HG03103 (cell line): ENCODE data around the gene SCAMP2.

Source experiments
- ATAC-seq: cut with Tn5 transposase; IDR thresholded peaks from one replicate; pipeline ENCODE4 v1.9.1; 2021; ENCODE audit warnings: low read depth; ENCODE audit not compliant: unreplicated experiment

SCAMP2 gene

DNA sequence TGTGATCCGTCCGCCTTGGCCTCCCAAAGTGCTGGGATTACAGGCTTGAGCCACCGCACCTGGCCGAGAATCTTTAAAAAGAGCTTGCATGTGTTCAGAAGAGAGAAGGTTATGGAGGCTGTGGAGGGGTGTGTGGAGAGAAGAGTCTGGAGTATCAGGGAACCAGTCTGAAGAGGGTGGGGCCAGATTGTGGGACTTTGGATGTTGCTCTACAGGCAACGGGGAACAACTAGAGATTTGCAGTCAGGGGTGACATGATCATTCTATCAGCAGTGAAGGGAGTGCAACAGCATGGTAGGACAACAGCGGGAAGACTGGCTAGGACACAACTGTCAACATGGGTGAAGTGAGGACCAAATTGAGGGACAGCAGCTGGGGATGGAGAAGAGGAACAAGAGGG lies 8.9 kb downstream of the SCAMP2 start:
- ATAC-seq: no peak

DNA sequence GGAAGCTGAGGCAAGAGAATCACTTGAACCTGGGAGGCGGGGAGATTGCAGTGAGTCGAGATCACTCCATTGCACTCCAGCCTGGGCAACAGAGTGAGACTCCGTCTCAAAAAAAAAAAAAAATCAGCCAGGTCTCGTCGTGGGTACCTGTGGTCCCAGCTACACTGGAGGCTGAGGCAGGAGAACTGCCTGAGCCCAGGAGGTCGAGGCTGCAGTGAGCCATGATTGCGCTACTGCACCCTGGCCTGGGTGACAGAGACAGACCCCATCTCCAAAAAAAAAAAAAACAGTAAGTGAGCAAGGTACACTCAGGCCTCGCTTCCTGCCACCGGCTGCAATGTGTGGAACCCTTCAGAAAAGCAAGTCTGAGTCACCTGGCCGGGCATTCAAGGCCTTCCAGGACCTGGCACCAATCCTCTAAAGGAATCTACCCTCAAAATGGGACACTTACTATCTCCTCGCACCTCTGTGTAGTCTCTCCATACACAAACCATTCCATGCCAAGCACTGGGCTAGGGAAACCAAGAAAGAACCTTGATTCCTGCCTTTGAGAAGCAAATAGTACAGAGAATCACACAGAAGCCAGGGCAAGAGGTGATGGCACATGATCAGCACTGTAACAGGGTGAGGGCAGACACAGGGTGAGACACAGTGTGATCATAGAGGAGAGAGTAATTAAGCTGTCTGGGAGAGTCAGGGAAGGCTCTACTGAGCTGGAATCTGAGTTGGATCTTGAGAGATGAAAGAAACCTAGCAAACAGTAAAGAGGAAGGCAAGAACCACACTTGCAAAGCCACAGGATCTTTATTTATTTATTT lies 9.7 kb downstream of the SCAMP2 start:
- ATAC-seq: no peak

DNA sequence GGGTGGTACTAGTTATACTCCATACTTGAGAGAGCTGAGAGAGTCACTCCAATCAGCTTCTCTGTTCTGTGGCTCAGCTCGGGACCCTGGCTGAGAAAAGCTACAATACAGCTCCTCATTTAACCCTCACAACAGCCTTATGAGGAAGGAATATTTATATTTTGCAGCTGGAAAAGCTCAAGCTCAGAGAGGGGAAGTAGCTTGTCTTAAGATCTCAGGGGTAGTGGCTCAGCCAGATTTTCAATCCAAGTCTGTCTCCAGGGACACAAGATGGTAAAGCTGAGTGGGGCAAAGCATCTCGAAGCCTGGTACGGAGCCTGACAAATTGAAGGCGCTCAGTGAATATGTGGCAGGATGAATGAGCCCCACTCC lies 14.8 kb downstream of the SCAMP2 start:
- no peak for ATAC-seq

DNA sequence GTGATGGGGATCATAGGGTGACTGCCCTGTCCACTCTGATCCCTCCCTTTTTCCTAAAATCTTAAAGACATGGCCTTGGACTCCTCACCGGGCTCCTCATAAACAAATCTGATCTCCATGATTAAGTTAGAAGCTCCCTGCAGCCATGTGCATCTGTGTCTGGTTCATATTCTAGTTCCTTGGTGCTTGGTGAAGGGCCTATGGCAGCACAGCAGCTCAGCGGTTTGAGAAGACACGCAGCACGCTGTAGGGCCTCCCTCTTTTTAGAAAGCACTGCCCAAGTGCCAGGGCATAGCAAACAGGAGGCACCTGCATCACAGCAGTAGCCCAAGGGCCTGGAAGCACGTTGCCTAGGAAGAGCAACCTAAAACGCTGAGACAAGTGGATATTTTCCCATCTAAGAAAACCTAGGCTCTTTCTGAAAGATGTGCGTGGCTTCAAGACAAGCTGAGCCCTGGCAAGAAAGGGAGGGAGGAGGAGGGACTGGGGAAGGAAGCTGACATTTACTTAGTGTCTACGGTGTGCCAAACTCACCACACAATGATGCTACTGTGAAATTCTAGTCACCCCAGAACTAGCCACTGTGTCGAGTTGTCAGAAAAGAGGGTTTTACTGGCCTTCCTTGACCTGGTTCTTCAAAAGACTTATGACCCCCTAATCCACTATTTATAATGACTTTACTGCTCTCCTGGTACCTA lies 15.3 kb downstream of the SCAMP2 start:
- ATAC-seq: no peak

DNA sequence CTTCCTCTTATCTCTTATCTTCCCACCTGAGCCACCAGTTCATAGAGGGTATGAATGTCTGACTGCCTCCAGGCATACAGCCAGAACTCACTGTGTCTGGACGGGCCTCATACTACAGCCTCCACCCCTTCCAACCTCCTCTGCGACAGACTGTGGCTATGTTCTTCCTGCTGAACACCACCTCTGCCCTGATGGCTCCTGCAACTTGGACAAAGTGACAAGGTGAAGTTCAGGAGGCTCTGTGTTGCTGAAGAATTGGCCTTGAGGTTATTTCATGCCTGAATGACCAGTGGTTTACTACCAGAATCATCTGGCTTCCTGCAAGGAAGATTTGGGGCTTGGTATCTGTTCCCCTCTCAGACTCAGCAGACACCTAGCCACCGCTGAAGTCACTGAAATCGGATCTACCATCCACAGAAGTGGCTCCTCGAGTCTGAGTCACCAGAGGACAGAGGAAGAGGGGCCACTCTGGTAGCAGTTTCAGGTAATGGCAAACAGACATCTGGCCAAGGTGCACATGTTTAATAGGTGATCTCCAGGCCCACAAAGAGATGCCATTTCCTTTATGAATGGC lies 16.0 kb downstream of the SCAMP2 start:
- ATAC-seq: peak; percentile 58

DNA sequence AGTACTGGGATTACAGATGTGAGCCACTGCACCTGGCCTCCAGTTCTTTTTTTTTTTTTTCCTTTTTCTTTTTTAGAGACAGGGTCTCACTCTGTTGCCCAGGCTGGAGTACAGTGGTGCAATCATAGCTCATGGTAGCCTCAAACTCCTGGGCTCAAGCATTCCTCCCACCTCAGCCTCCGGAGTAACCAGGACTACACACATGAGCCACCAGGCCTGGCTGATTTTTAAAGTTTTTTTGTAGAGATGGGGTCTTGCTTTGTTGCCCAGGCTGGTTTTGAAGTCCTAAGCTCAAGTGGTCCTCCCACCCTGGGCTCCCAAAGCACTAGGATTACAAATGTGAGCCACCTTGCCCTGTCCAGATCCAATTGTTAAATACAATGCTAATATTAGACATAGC lies 16.6 kb downstream of the SCAMP2 start:
- ATAC-seq: no peak

DNA sequence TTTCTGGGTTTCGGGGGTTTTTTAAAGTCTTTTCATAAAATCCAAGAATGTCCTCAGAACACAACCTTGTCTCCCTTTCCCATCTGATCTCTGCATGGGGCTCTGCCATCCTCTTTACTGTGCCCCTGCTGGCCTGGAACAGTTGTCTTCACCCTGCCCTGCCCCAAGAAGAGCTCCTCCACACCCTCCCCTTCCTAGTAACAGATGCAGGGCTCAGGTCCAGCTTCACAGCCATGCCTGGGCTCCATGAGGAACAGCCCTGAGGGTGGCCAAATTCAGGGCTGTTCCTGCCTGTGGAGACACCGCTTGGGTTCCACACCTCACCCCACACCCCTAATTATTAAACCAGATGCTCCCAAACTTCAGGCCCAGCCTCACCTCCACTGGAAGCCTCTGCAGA lies 17.3 kb downstream of the SCAMP2 start:
- no peak for ATAC-seq

DNA sequence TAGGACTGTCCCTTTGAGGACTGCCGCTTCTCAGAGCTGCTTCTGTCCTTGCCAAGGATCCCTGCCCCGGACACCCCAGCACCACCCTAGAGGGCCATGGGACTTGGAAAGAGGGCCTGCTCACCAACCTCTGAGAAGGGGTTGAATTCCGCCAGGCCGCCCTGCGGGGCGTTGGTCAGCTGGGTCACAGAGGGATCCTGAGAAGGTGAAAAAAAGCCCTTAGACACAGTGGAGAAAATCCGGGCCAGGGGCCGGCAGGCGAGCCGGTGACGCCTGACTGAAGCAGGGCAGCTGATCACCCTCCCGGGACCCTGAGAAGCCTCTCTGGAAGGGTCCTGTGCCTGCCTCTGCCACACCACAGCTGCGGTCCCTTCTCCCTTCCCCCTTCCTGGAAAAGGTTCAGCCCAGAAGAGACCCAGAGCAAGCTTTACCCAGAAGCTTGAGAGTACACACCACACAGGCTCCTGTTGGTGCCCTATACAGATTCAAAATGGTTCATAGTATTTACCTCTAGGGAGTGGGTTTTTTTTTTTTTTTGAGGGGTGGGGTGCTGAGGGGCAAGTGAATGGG lies 18.6 kb downstream of the SCAMP2 start:
- no peak for ATAC-seq

DNA sequence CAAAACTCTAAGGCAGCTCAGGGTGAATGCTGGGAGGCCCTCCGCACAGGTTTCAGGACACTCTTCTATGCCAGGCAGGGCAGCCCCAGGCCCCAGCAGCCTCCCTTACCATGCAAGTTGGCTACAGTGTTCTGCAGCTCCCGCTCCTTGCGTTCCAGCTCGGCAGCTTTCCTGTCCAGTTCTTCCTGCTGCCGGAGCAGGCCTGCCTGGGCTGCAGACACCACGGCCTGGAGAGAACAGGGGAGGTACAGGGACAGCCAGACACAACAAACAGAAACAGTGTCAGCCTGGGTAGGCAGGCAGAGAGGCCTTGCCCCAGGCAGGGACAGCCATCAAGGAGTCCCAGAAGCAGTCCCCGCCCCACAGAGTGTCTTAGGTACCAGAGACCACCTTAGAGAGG lies 21.2 kb downstream of the SCAMP2 start:
- ATAC-seq: no peak

DNA sequence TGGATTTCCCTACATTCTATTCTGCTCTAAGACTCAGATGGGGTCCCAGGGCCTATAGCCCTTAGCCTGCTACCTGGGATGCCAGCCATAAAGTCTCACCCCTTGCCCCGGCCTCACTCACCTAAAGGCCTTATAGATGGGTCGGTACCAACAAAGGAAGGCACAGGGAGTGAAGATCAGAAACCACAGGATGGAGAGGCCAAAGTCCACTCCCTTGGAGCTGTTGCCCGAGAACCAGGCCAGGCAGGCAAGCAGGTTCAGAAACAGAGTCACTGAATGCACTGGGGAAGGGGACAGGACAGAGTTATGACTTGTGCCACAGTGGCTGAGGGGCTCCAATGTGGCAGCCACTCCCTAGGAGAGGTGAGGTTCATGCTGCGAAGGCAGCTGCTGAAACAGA lies 22.8 kb downstream of the SCAMP2 start:
- no peak for ATAC-seq

DNA sequence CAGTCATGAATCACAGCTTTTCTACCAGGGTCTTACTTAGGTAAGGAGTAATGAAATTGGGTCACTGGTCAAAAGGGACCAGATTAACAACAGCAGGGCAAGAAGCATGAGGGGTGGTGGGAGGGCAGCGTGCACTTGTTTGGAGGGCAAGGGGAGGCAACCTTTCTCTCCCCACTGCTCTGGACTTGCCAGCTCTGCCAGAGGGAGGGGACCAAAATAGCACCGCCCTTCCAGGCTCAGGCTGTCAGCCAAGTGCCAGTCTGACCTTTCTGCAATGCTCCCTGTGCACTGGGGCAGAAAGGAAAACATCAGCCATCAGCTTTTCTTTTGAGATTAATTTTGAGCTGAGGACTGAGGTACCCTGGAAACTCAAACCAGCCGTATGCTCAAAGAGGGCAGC lies 25.7 kb downstream of the SCAMP2 start:
- no peak for ATAC-seq

DNA sequence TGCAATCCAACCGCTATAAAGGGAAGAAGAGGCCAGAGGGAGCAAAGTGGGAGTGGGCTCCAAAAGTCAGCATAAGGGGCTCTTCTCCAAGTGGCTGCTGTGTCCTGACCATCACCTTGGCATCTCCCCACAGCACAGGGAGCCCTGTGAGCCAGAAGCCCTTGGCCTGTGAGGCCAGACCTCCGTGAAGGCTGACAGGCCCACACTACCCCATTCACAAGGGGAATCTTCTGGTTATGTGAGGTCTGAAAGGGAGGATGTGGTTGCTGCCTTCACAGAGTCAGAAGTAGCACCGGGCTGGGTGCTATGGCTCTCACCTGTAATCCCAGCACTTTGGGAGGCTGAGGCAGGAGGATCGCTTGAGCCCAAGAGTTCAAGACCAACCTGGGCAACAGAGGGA lies 27.6 kb downstream of the SCAMP2 start:
- ATAC-seq: no peak

DNA sequence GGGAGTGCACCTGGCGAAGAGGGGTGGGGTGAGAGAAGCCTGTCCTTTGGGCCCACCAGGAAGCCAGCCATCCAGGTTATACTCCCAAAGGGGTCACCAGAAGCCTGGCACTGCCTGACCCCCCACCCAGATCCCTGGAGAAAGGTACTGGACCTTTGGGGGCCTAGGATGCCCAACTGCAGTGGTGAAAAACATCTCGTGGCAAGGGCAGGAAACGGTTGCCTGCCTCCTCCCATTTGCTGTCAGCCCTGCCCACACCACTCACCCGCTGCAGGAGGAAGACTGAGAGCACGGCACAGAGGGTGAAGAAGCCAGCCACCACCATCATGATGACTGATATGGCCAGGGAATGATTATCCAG lies 28.0 kb downstream of the SCAMP2 start:
- ATAC-seq: no peak

DNA sequence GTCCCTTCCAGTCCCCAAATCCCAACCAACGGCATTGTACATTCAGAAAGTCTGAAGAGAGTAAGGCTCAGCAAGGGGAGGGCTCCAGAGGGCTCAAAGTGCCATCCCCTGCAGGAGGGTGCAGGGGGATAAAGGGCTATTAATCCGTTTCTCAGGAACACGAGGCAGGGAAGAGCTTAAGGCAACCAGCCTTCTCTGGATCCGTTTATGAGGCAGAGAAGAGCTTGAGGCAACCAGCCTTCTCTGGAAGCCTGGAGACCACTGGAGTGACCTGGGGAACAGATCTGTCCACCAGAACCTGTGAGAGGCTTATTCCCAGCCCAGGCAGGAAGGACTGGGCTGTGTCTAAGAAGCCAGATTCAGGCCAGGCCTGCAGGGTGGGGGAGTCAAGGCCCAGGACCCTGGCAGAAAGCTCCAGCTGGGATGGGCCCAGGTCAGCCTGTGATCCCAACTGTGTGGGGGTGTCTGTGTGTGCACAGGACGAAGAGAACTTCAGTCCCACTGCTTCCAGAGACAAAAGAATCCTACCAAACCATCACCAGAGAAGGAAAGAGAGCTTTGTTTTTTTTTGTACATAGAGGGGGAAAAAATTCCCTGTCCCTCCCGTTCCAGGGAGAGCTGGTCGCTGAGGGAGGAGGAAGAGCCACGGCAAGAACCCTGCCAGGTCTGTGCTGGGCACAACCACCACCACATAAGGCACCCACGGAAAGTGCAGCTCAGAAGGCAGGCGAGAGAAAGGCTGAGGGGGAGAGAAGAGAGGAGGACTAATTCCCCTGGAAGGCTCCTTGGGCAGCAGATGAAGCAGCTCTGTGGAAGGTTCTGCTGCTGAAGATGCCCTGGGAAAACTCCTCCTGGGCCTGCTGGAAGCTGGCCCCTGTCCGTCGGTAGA lies 28.6 kb downstream of the SCAMP2 start:
- ATAC-seq: no peak

DNA sequence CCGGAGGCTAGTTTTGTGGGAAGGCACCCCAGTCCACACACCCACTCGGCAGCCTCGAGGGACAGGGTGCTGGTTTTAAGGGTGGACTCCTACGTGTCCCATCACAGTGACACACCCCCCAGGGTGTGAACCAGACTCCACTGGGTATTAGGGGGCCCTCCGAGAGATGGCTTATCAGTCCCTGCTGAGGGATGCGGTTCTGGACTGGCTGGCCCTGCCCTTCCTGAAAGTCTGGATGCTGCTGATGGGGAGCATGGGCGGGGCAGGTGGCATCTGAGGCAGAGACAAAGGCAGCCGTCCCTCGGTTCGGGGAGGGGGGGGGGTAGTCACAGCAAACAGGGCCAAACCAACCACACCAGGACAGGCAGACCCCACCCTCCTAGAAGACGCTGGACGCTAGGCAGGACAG lies 29.3 kb downstream of the SCAMP2 start:
- no peak for ATAC-seq

DNA sequence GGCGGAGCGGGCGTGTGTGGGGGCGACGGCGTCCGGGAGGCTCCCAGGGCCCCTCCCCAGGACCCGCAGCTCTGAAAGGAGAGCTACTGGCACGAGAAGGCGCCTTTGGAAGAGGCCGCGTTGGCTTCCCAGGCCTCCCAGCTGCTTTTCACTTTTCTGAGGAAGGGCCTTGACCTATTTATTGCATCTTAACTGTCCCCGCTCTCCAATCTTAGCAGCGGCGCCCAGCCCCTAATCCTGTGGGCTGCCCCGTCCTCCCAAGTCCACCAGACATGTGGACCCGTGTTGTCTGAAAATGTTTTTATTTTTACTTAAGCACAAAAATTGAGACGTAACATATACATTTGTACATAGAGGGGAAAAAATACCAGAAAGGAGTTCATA lies 29.7 kb downstream of the SCAMP2 start:
- no peak for ATAC-seq

DNA sequence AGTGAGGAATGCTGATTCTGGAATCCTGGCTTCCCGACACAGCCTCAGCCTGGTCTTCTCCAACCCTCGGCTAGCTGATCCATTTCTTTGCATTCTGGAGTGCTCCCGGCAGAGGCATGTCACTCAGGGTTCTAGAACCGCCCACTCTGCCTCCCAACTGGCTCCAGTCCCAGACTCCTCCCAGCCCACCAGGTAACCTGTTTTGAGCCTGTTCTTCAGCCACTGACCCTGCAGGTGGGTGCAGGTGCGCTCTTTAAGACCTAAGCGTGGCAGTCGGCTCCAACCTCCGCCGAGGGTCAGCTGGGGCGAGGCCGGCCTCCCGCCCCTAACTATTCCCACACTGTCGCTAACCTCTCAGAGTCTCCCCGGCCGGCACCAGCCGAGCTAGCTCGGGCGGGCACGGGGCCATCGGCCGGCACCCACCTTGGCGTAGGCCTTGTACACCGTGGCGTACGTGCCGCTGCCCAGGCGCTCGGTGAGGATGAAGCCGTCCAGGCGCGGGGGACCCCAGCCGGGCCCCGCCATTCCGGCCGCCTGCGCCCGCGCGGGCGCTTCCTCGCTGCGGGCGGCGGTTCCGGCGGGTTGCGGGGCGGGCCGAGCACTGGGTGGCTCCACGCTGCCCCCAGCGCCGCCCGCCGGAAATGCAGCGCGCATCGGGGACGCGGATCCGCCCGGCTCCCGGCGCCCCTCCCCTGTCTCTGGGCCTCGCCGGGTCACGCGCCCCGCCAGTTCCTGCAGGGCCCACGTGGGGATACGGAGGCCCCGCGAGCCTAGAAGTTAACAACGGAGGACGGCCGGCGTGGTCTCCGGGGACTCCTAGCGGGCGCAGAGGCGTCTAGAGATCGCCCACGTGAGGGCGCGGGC lies 30.4 kb downstream of the SCAMP2 start, which contains the start of gene ULK3:
TSS of gene ULK3 (minus strand) at position 576 of the 864 bp plus-strand sequence. CDS start at position 525, 51 bp downstream.
- peak; percentile 77 for ATAC-seq

DNA sequence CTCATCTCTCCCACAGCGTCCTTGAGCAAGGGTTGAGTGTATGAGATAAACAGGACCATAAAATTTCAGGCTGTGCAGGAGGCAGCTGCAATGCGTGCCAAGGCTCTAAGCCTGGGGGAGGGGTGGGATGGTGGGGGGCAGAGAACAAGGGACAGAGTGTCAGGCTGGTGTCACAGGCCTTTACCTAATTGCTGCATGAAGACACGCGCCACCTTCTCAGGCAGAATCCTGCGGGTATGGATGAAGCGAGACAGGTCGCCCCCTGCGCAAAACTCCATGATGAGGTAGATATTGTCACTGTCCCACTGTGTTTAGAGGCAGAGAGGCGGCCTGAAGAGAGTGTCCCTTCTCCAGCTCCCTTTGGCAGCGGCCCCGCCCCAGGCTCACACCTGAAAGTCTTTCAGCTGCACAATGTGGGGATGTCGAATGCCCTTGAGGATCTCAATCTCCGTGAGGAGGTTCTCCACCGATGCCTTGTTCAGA lies 31.2 kb downstream of the SCAMP2 start:
- ATAC-seq: no peak
